Left ventricle myocardium inferior (tissue), 1 donor: ENCODE data around the gene STRN3. TPM values are rescaled to one million over a fixed set of nuclear protein-coding genes. Genes with fewer than 3 reads are reported as not detected.
A peak's percentile ranks its signal among the peaks of the same experiment; 100 is the strongest.
"Not testable (repeated sequence)": the region's sequence is repeated elsewhere in the genome, so short reads cannot be mapped to it uniquely, and the experiment has no call there.

Experiments used
- DNase-seq: peaks from one replicate; pipeline ENCODE4 v3.0.0-alpha.2; 2020
- H3K27ac ChIP-seq: fragments of 200-600 bp; replicated peaks from 2 replicates; pipeline ENCODE4 v1.8.0; 2021
- H3K27me3 ChIP-seq: fragments of 200-600 bp; 2 replicates; pipeline ENCODE4 v1.8.0; 2021; ENCODE audit warnings: low read depth
- H3K36me3 ChIP-seq: fragments of 200-600 bp; 2 replicates; pipeline ENCODE4 v1.8.0; 2021
- H3K4me1 ChIP-seq: fragments of 200-600 bp; 2 replicates; pipeline ENCODE4 v1.8.0; 2021
- H3K4me3 ChIP-seq: fragments of 200-600 bp; 2 replicates; pipeline ENCODE4 v1.8.0; 2021; ENCODE audit warnings: mild to moderate bottlenecking, moderate library complexity
- H3K9me3 ChIP-seq: fragments of 200-600 bp; replicated peaks from 2 replicates; pipeline ENCODE4 v1.8.0; 2021
- CTCF ChIP-seq: fragments of 200-600 bp; IDR thresholded peaks from 2 replicates; pipeline ENCODE4 v1.8.0; 2021; ENCODE audit warnings: antibody characterized with exemption, mild to moderate bottlenecking, borderline replicate concordance
- intact Hi-C: fragments of 100-400 bp; cut with micrococcal nuclease; formaldehyde crosslinking; loops from one replicate; pipeline ENCODE4 v1.11.0; 2022
- total RNA-seq: library from RNA; stranded (reverse); fragmentation: NEBNext Ultra II Directional; extraction: Animal tissue kit (Norgen Biotek cat#: 25700); gene quantifications from one replicate; pipeline ENCODE4 v1.2.1, GENCODE V29; 2021
- donor health status: DM: no; HTN: yes; CAD: no; lungs with severe emphysema.

STRN3 gene
- total RNA-seq, 1 donor from 2014 or later, result 48.7 TPM

DNA sequence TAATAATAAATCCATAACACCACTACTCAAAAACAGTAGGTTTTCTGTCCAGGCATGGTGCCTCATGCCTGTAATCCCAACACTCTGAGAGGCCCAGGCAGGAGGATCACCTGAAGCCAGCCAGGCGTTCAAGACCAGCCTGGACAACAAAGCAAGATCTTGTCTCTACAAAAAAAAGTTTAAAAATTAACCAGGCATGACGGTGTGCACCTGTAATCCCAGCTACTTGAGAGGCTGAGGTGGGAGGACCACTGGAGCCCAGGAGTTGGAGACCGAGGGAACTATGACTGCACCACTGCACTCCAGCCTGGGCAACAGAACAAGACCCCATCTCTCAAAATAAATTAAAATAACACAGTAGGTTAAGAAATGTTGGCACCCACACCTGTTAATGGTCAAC lies 45.2 kb downstream of the STRN3 start:
- peaks cover 21% of the 10 kb centered on the region for H3K4me1 ChIP-seq
- no peak overlapping the region for H3K27ac ChIP-seq
- H3K27me3 ChIP-seq, result no peaks in the 10 kb centered on the region
- no peaks in the 10 kb centered on the region for H3K36me3 ChIP-seq
- H3K9me3 ChIP-seq, result no peaks in the 10 kb centered on the region
- TF ChIP-seq CTCF, result no peak
- no peak overlapping the region for H3K4me3 ChIP-seq
- DNase-seq, result no peak
- intact Hi-C loops, result loop anchor here (5.0 kb wide), 1 partner anchor 101 kb away; no protein-coding TSS in a partner anchor

DNA sequence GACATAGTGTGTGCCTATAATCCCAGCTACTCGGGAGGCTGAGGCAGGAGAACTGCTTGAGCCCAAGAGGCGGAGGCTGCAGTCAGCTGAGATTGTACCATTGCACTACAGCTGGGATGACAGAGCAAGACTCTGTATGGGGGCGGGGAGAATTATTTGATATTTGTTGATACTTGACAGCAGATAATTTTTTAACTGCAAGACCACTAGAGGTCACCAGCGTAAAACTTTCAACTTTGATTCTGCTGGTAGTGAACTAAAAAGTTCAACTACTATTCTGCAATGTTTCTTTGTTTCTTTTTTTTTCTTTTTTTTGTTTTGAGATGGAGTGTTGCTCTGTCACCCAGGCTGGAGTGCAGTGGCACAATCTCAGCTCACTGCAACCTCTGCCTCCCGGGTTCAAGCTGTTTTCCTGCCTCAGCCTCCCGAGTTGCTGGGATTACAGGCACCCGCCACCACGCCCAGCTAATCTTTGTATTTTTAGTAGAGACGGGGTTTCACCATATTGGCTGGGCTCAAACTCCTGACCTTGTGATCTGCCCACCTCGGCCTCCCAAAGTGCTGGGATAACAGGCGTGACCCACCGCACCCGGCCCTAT lies 46.0 kb downstream of the STRN3 start:
- H3K36me3 ChIP-seq, DNase-seq, H3K9me3 ChIP-seq, H3K27me3 ChIP-seq, H3K4me3 ChIP-seq, H3K27ac ChIP-seq: not testable (repeated sequence)
- intact Hi-C loops, result loop anchor here (5.0 kb wide), 1 partner anchor 102 kb away; no protein-coding TSS in a partner anchor
- peaks cover 26% of the 10 kb centered on the region for H3K4me1 ChIP-seq
- TF ChIP-seq CTCF, result peak; percentile 75

DNA sequence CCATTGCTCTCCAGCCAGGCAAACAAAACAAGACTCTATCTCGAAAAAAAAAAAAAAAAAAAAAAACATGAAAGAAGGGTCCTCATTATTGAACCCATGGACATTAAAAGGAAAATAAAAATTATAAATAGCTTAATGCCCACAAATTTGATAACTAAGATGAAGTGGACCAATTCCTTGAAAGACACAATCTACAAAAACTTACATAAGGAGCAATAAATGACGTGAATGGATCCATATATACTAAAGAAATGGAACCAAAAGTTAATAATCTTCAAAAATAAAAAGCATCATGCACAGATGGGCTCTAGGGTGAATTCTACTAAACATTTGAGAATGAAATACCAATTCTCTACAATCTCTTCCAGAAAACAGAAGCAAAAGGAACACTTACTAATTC lies 48.4 kb downstream of the STRN3 start:
- intact Hi-C loops, result no loop called here
- H3K4me3 ChIP-seq, result no peak overlapping the region
- no peaks in the 10 kb centered on the region for H3K27me3 ChIP-seq
- no peak overlapping the region for H3K27ac ChIP-seq
- H3K4me1 ChIP-seq, result peaks cover 47% of the 10 kb centered on the region
- DNase-seq, result no peak
- H3K9me3 ChIP-seq, result no peaks in the 10 kb centered on the region
- H3K36me3 ChIP-seq, result no peaks in the 10 kb centered on the region
- no peak for TF ChIP-seq CTCF

DNA sequence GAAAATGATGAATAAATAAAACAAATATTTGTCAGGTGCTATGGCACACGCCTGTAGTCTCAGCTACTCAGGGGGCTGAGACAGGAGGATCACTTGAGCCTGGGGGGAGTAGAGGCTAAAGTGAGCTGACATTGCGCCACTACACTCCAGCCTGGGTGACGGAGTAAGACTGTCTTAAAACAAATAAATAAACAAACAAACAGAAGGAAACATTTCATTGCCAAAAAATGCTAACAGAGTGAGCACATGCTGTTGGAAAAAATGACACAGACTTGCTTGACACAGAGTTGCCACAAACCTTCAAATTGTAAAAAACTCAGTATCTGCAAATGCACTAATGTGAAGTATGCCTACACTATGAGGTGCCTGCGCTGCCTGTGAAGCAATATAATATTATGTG lies 51.6 kb downstream of the STRN3 start:
- no peak for DNase-seq
- intact Hi-C loops, result no loop called here
- H3K4me3 ChIP-seq, result no peak overlapping the region
- no peaks in the 10 kb centered on the region for H3K27me3 ChIP-seq
- H3K27ac ChIP-seq, result no peak overlapping the region
- H3K36me3 ChIP-seq, result no peaks in the 10 kb centered on the region
- TF ChIP-seq CTCF, result no peak
- no peaks in the 10 kb centered on the region for H3K9me3 ChIP-seq
- peaks cover 49% of the 10 kb centered on the region for H3K4me1 ChIP-seq

- H3K4me1 ChIP-seq, result peaks cover 48% of the 10 kb centered on the region
- H3K9me3 ChIP-seq, result no peaks in the 10 kb centered on the region
- no peak overlapping the region for H3K4me3 ChIP-seq
- no peaks in the 10 kb centered on the region for H3K27me3 ChIP-seq
- no peak overlapping the region for H3K27ac ChIP-seq
- no peak for DNase-seq
- TF ChIP-seq CTCF, result no peak
- no peaks in the 10 kb centered on the region for H3K36me3 ChIP-seq
- intact Hi-C loops, result no loop called here
Observed at GRCh38 chr14:30972882-30973582, 53.1 kb downstream of the STRN3 start.

DNA sequence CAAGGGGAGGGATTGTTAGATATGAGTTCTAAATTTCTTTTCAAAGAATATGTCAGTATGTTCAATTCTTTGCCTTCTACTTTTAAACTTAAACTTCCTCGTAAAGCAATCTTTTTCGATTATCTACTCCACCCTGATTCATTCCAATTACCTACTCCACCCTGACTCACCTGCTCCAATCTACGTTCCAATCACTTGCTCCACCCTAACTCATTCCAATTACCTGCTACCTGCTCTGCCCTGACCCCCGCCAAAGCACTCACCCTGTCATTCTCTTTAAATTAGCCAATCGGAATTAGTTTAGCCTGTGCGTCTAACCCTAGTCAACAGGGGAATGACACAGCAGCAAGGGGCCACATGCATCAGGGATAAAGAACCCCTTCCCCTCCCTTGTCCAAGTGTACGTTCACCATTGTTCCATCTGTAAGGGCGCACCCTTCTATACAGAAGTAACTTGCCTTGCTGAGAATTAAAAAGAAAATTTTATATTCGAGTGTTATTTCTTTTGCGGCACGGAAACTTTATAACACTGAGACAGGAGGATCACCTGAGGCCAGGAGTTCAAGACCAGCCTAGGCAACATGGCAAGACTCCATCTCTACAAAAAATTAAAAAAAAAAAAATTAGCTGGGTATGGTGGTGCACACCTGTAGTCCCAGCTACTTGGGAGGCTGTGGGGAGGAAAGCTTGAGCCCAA lies 54.0 kb downstream of the STRN3 start:
- H3K4me1 ChIP-seq, result peaks cover 39% of the 10 kb centered on the region
- DNase-seq, H3K36me3 ChIP-seq, H3K9me3 ChIP-seq, intact Hi-C loops, H3K4me3 ChIP-seq, H3K27me3 ChIP-seq, H3K27ac ChIP-seq: not testable (repeated sequence)
